Uterus (tissue), 2 donors: ENCODE measurements around the gene BRAF.

Experiments
- CTCF ChIP-seq, 4 experiments: fragments of 200-600 bp in 2 of 4; fragments of 450-650 bp in 2 of 4; sonication (generic) in 2 of 4; IDR thresholded peaks; one replicate each; pipeline ENCODE4 v1.5.1; 2016 to 2019; ENCODE audit warnings: antibody characterized with exemption in 4 of 4, mild to moderate bottlenecking in 2 of 4, moderate library complexity in 1 of 4
- POLR2A ChIP-seq, 2 donors: fragments of 450-650 bp; IDR thresholded peaks; one replicate each; pipeline ENCODE4 v1.6.1; 2016; ENCODE audit warnings: antibody characterized with exemption in 2 of 2, mild to moderate bottlenecking in 1 of 2, moderate library complexity in 1 of 2

GRCh38 chr7:140773104-140773503 is 151.6 kb downstream of the BRAF start:
- TF ChIP-seq POLR2A (IDR thresholded peaks at IDR 0.05) (no peak), CTCF (IDR thresholded peaks at IDR 0.05) (no peak)
